B cell (primary cell): ENCODE results near the gene CYB5A. TPM values are rescaled to one million over a fixed set of nuclear protein-coding genes. Genes with fewer than 3 reads are reported as not detected.

Experiments
- ATAC-seq: fragments of 200-7000 bp; cut with Tn5 transposase; one replicate; pipeline ENCODE4 v1.10.0; 2021; ENCODE audit warnings: low read depth, mild to moderate bottlenecking, moderate number of reproducible peaks, moderate library complexity
- CTCF ChIA-PET: fragments of 350-600 bp; sonication (Branson Sonifier 250); formaldehyde crosslinking; loops from one replicate; lab custom pipeline; 2021; ENCODE audit warnings: antibody characterized with exemption, inconsistent platforms; lab: Charles Lee
- POLR2A ChIA-PET: fragments of 350-600 bp; sonication (Branson Sonifier 250); formaldehyde crosslinking; loops from one replicate; lab custom pipeline; 2021; ENCODE audit warnings: antibody characterized with exemption; lab: Charles Lee
- DNase-seq: peaks from one replicate; pipeline ENCODE4 v3.0.0; 2013
- H2AFZ ChIP-seq: 2 replicates; pipeline ENCODE4 v1.6.1; 2012; ENCODE audit warnings: mild to moderate bottlenecking, low read depth, low read length; ENCODE audit not compliant: insufficient read depth, poor library complexity, severe bottlenecking
- H3K27ac ChIP-seq, 2 donors: 1 replicate in 1 of 2; 2 replicates in 1 of 2; pipeline ENCODE4 v1.5.1; 2012 to 2013; ENCODE audit warnings: low read length in 2 of 2, mild to moderate bottlenecking in 2 of 2, moderate library complexity in 1 of 2
- H3K27me3 ChIP-seq, 4 experiments: fragments of 200-600 bp in 1 of 4; sonication (generic) in 1 of 4; replicated peaks in 1 of 4; 1 replicate in 2 of 4; 2 replicates in 2 of 4; pipeline versions ENCODE4 v1.6.1 to v1.7.0; 2013 to 2016; ENCODE audit warnings: low read length in 3 of 4, mild to moderate bottlenecking in 2 of 4, mixed read lengths in 1 of 4, moderate library complexity in 1 of 4; ENCODE audit not compliant: insufficient read depth in 4 of 4, control insufficient read depth in 3 of 4; ENCODE audit errors: control extremely low read depth in 1 of 4
- H3K36me3 ChIP-seq, 2 experiments: replicated peaks in 1 of 2; 1 replicate in 1 of 2; 2 replicates in 1 of 2; pipeline versions ENCODE4 v1.6.1 to v1.7.1; 2013; ENCODE audit warnings: low read length in 1 of 2; ENCODE audit not compliant: insufficient read depth in 2 of 2, control insufficient read depth in 1 of 2; ENCODE audit errors: control extremely low read depth in 1 of 2, extremely low read depth in 1 of 2
- H3K4me1 ChIP-seq, 2 donors: fragments of 200-600 bp in 1 of 2; sonication (generic) in 1 of 2; 1 replicate in 1 of 2; 2 replicates in 1 of 2; pipeline versions ENCODE4 v1.5.1 to v1.6.1; 2013 to 2017; ENCODE audit warnings: low read length in 2 of 2; ENCODE audit not compliant: control insufficient read depth in 2 of 2, insufficient read depth in 2 of 2
- H3K4me2 ChIP-seq: replicated peaks from 2 replicates; pipeline ENCODE3; 2012; ENCODE audit warnings: mild to moderate bottlenecking, low read depth, low read length; ENCODE audit not compliant: poor library complexity, severe bottlenecking
- H3K4me3 ChIP-seq, 5 experiments: fragments of 200-600 bp in 1 of 5; sonication (generic) in 1 of 5; 1 replicate in 3 of 5; 2 replicates in 2 of 5; pipeline versions ENCODE4 v1.5.1 to v1.7.0; 2011 to 2016; ENCODE audit warnings: low read length in 4 of 5, mild to moderate bottlenecking in 4 of 5, low read depth in 2 of 5, control low read depth in 1 of 5, moderate library complexity in 1 of 5; ENCODE audit not compliant: insufficient read depth in 1 of 5; ENCODE audit errors: control extremely low read depth in 1 of 5, extremely low read depth in 1 of 5
- H3K79me2 ChIP-seq: fragments of 200-600 bp; sonication (generic); one replicate; pipeline ENCODE4 v1.6.0; 2016; ENCODE audit warnings: low read length; ENCODE audit not compliant: control insufficient read depth, insufficient read depth
- H3K9ac ChIP-seq: fragments of 200-600 bp; sonication (generic); 2 replicates; pipeline ENCODE4 v1.6.1; 2017; ENCODE audit warnings: mild to moderate bottlenecking, low read length, moderate library complexity
- H3K9me3 ChIP-seq, 3 donors: one replicate each; pipeline versions ENCODE4 v1.6.1 to v1.7.1; 2013; ENCODE audit warnings: low read length in 2 of 3; ENCODE audit not compliant: control insufficient read depth in 2 of 3, insufficient read depth in 1 of 3; ENCODE audit errors: control extremely low read depth in 1 of 3
- H4K20me1 ChIP-seq: 2 replicates; pipeline ENCODE4 v1.6.0; 2012; ENCODE audit warnings: mild to moderate bottlenecking, low read length; ENCODE audit not compliant: insufficient read depth, control insufficient read depth, poor library complexity, severe bottlenecking
- H3K27ac Mint-ChIP-seq: one replicate; pipeline ENCODE4 v1.8.0; 2021; ENCODE audit warnings: mixed read lengths
- H3K27me3 Mint-ChIP-seq: one replicate; pipeline ENCODE4 v1.8.0; 2021; ENCODE audit warnings: mixed read lengths
- H3K4me1 Mint-ChIP-seq: one replicate; pipeline ENCODE4 v1.8.0; 2021; ENCODE audit warnings: mixed read lengths
- H3K4me3 Mint-ChIP-seq: one replicate; pipeline ENCODE4 v1.8.0; 2021; ENCODE audit warnings: mixed read lengths
- H3K9me3 Mint-ChIP-seq: one replicate; pipeline ENCODE4 v1.8.0; 2022; ENCODE audit warnings: mixed read lengths; ENCODE audit not compliant: insufficient read depth
- CTCF ChIP-seq: fragments of 200-600 bp; IDR thresholded peaks from one replicate; pipeline ENCODE4 v1.8.0; 2022; ENCODE audit warnings: antibody characterized with exemption, mild to moderate bottlenecking
- EZH2 ChIP-seq: IDR thresholded peaks from 2 replicates; pipeline ENCODE4 v1.6.1; 2012; ENCODE audit warnings: borderline replicate concordance, low read depth, mild to moderate bottlenecking, moderate library complexity, low read length; ENCODE audit not compliant: insufficient read depth, poor library complexity, severe bottlenecking
- WGBS: methylation state at CpG from one replicate; pipeline ENCODE4 v1.1.5; 2013; ENCODE audit warnings: missing lambda C conversion rate; ENCODE audit not compliant: insufficient coverage; 5-methylcytosine and 5-hydroxymethylcytosine counted together
- intact Hi-C: fragments of 100-400 bp; cut with micrococcal nuclease; formaldehyde crosslinking; loops from one replicate; pipeline ENCODE4 v1.10.0; 2022
- polyA plus RNA-seq: library from polyadenylated mRNA; depleted of rRNA; stranded (reverse); fragments of >200 nt; gene quantifications from 2 replicates; pipeline ENCODE4 v1.2.3, GENCODE V29; 2012
- total RNA-seq, 2 donors: library from RNA; stranded (reverse); fragments of 120-200 nt in 1 of 2; gene quantifications; 1 replicate in 1 of 2; 2 replicates in 1 of 2; pipeline versions ENCODE4 v1.2.3 to v1.2.4, GENCODE V29; 2013 to 2022

The CYB5A gene
- total and polyA plus RNA-seq, 2 donors (not counting 1 experiment from before 2014, with no cell fraction given) = 46.9 to 217 TPM

- Histone ChIP-seq H4K20me1 (no peaks in the 10 kb centered on the region), H3K27ac (peak overlapping the region; percentile 51 to 78), H3K27me3 (no peaks in the 10 kb centered on the region), H2AFZ (peak overlapping the region; percentile 40), H3K36me3 (no peaks in the 10 kb centered on the region), H3K79me2 (no peaks in the 10 kb centered on the region), H3K4me3 (no peak overlapping the region), H3K9ac (no peak overlapping the region), H3K9me3 (peaks cover 0 to 5% (median 4%) of the 10 kb centered on the region in 3 donors), H3K4me2 (peak overlapping the region; percentile 46), H3K4me1 (peaks cover 22 to 24% of the 10 kb centered on the region in 2 donors)
- Mint-ChIP-seq H3K9me3 (peaks cover 5% of the 10 kb centered on the region), H3K4me3 (peak overlapping the region; percentile 61), H3K27me3 (no peaks in the 10 kb centered on the region), H3K27ac (peak overlapping the region; percentile 92), H3K4me1 (peaks cover 45% of the 10 kb centered on the region)
- TF ChIP-seq CTCF = no peak
- no peak for TF ChIP-seq EZH2
- DNase-seq (peak; percentile 72), ATAC-seq (peak; percentile 88)
- POLR2A ChIA-PET = no interaction called here
- CTCF ChIA-PET = interaction anchor here (1.2 to 1.3 kb wide), 3 partner anchors 135 to 160 kb away, joined by 4 to 6 read pairs (median 4); no protein-coding TSS in a partner anchor
- intact Hi-C loops = loop anchor here (2.0 kb wide), 3 partner anchors 42 to 186 kb away; partner anchors contain the start of gene TIMM21
Observed at GRCh38 chr18:74334242-74334893, 42.6 kb upstream of the CYB5A start.

- no peaks in the 10 kb centered on the region for H3K27me3 ChIP-seq
- Mint-ChIP-seq H3K4me3 (no peak overlapping the region), H3K9me3 (peaks cover 5% of the 10 kb centered on the region), H3K27me3 (no peaks in the 10 kb centered on the region), H3K4me1 (peaks cover 43% of the 10 kb centered on the region), H3K27ac (peak overlapping the region; percentile 92)
- H3K36me3 ChIP-seq = no peaks in the 10 kb centered on the region
- no peaks in the 10 kb centered on the region for H3K79me2 ChIP-seq
- WGBS = no CpG with 5 or more reads among the region's 1 CpG
- ChIA-PET POLR2A (no interaction called here), CTCF (interaction anchor here (0.8 kb wide), 1 partner anchor 9 kb away, joined by 3 read pairs; no protein-coding TSS in a partner anchor)
- H2AFZ ChIP-seq = no peak overlapping the region
- peaks cover 22 to 24% of the 10 kb centered on the region in 2 donors for H3K4me1 ChIP-seq
- H3K9ac ChIP-seq = no peak overlapping the region
- TF ChIP-seq CTCF (no peak), EZH2 (no peak)
- H4K20me1 ChIP-seq = no peaks in the 10 kb centered on the region
- no peak overlapping the region for H3K4me3 ChIP-seq
- peaks cover 0 to 5% (median 4%) of the 10 kb centered on the region in 3 donors for H3K9me3 ChIP-seq
- ATAC-seq (no peak), DNase-seq (no peak)
- H3K27ac ChIP-seq = peak overlapping the region; percentile 51 to 78
- intact Hi-C loops = no loop called here
- H3K4me2 ChIP-seq = no peak overlapping the region
Observed at GRCh38 chr18:74333091-74333490, 41.3 kb upstream of the CYB5A start.
